IMR-90 (cell line): Measurements from ENCODE around the gene PTK6. TPM values are rescaled to one million over a fixed set of nuclear protein-coding genes. Genes with fewer than 3 reads are reported as not detected.
"Not testable (repeated sequence)": the region's sequence is repeated elsewhere in the genome, so short reads cannot be mapped to it uniquely, and the experiment has no call there.

Experiments used
- ATAC-seq: fragments of 200-7000 bp; cut with Tn5 transposase; 2 replicates; pipeline ENCODE4 v1.9.1; 2020; ENCODE audit warnings: low read depth, mild to moderate bottlenecking, moderate library complexity
- BruUV-seq: library from RNA; stranded (reverse); fragments of 400-500 nt; replicated peaks from 2 replicates; lab custom pipeline; 2021; lab: Mats Ljungman, UMichigan
- CTCF ChIA-PET: fragments of 300-600 bp; formaldehyde crosslinking; extraction: SDS; loops from one replicate; lab custom pipeline; 2021; ENCODE audit warnings: antibody characterized with exemption; lab: Yijun Ruan, JAX
- POLR2A ChIA-PET: fragments of 300-600 bp; sonication (Branson Sonifier 250); formaldehyde crosslinking; loops from one replicate; lab custom pipeline; 2022; ENCODE audit warnings: antibody characterized with exemption; ENCODE audit not compliant: unreplicated experiment; lab: Charles Lee
- DNase-seq: peaks from one replicate; pipeline ENCODE4 v3.0.0; 2013
- H2AFZ ChIP-seq: replicated peaks from 2 replicates; pipeline ENCODE3; 2013; ENCODE audit warnings: low read length, mild to moderate bottlenecking; ENCODE audit not compliant: poor library complexity
- H2AK5ac ChIP-seq: 2 replicates; pipeline ENCODE4 v1.6.1; 2013; ENCODE audit warnings: low read depth, low read length, inconsistent platforms
- H2AK9ac ChIP-seq: replicated peaks from 2 replicates; pipeline ENCODE3; 2013; ENCODE audit warnings: mild to moderate bottlenecking, low read depth, low read length, moderate library complexity; ENCODE audit not compliant: poor library complexity
- H2BK120ac ChIP-seq: 2 replicates; pipeline ENCODE4 v1.6.1; 2013; ENCODE audit warnings: low read depth, low read length, inconsistent platforms
- H2BK15ac ChIP-seq: 3 replicates; pipeline ENCODE4 v1.6.1; 2013; ENCODE audit warnings: low read depth, low read length, inconsistent platforms
- H2BK20ac ChIP-seq: 2 replicates; pipeline ENCODE4 v1.6.1; 2013; ENCODE audit warnings: low read depth, mild to moderate bottlenecking, inconsistent platforms, low read length, moderate library complexity
- H2BK5ac ChIP-seq: 2 replicates; pipeline ENCODE4 v1.6.1; 2013; ENCODE audit warnings: mild to moderate bottlenecking, low read depth, low read length, inconsistent platforms; ENCODE audit not compliant: poor library complexity, severe bottlenecking
- H3K14ac ChIP-seq: replicated peaks from 2 replicates; pipeline ENCODE4 v1.6.1; 2013; ENCODE audit warnings: low read depth, low read length, inconsistent platforms
- H3K18ac ChIP-seq: 2 replicates; pipeline ENCODE4 v1.6.1; 2013; ENCODE audit warnings: low read depth, low read length, control low read depth
- H3K23ac ChIP-seq: 2 replicates; pipeline ENCODE4 v1.6.1; 2013; ENCODE audit warnings: low read depth, low read length, inconsistent platforms
- H3K27ac ChIP-seq: 2 replicates; pipeline ENCODE4 v1.5.1; 2013; ENCODE audit warnings: mild to moderate bottlenecking, control low read depth, low read length; ENCODE audit not compliant: insufficient read depth
- H3K27me3 ChIP-seq: 2 replicates; pipeline ENCODE4 v1.6.1; 2013; ENCODE audit warnings: low read length; ENCODE audit not compliant: control insufficient read depth, insufficient read depth
- H3K36me3 ChIP-seq: 2 replicates; pipeline ENCODE4 v1.6.1; 2013; ENCODE audit warnings: low read length, mixed read lengths; ENCODE audit not compliant: control insufficient read depth, insufficient read depth
- H3K4ac ChIP-seq: 2 replicates; pipeline ENCODE4 v1.6.1; 2013; ENCODE audit warnings: low read depth, low read length, inconsistent platforms
- H3K4me1 ChIP-seq: 2 replicates; pipeline ENCODE4 v1.6.1; 2013; ENCODE audit warnings: low read length, mixed read lengths; ENCODE audit not compliant: control insufficient read depth, insufficient read depth
- H3K4me2 ChIP-seq: 2 replicates; pipeline ENCODE4 v1.6.1; 2013; ENCODE audit warnings: low read depth, mild to moderate bottlenecking, control low read depth, low read length, moderate library complexity
- H3K4me3 ChIP-seq: 2 replicates; pipeline ENCODE4 v1.5.1; 2013; ENCODE audit warnings: low read depth, mild to moderate bottlenecking, control low read depth, low read length, moderate library complexity; ENCODE audit not compliant: insufficient read depth
- H3K56ac ChIP-seq: 2 replicates; pipeline ENCODE4 v1.6.1; 2013; ENCODE audit warnings: low read length, inconsistent platforms; ENCODE audit not compliant: insufficient read depth; ENCODE audit errors: extremely low read depth
- H3K79me1 ChIP-seq, 2 experiments: 2 replicates each; pipeline ENCODE4 v1.6.1; 2013; ENCODE audit warnings: low read length in 2 of 2, inconsistent platforms in 1 of 2, low read depth in 1 of 2
- H3K9ac ChIP-seq: 2 replicates; pipeline ENCODE4 v1.6.1; 2013; ENCODE audit warnings: low read depth, low read length, control low read depth
- H3K9me1 ChIP-seq: 2 replicates; pipeline ENCODE4 v1.6.1; 2013; ENCODE audit warnings: low read length, inconsistent platforms; ENCODE audit not compliant: insufficient read depth
- H3K9me3 ChIP-seq: 2 replicates; pipeline ENCODE4 v1.6.1; 2013; ENCODE audit warnings: low read length; ENCODE audit not compliant: control insufficient read depth, insufficient read depth
- H4K20me1 ChIP-seq: 2 replicates; pipeline ENCODE4 v1.6.1; 2013; ENCODE audit warnings: low read length, inconsistent platforms; ENCODE audit not compliant: insufficient read depth
- H4K5ac ChIP-seq: 2 replicates; pipeline ENCODE4 v1.6.1; 2013; ENCODE audit warnings: mild to moderate bottlenecking, low read depth, low read length, control low read depth
- H4K8ac ChIP-seq, 2 experiments: 2 replicates each; pipeline ENCODE4 v1.6.1; 2013; ENCODE audit warnings: low read depth in 2 of 2, low read length in 2 of 2, control low read depth in 1 of 2, inconsistent platforms in 1 of 2
- H4K91ac ChIP-seq: 2 replicates; pipeline ENCODE4 v1.6.1; 2013; ENCODE audit warnings: low read depth, low read length, inconsistent platforms; ENCODE audit not compliant: insufficient read depth
- CEBPB ChIP-seq: IDR thresholded peaks from 2 replicates; pipeline ENCODE4 v1.6.1; 2012; ENCODE audit warnings: low read depth, low read length, improper control_type of control experiment
- MAFK ChIP-seq: IDR thresholded peaks from 2 replicates; pipeline ENCODE4 v1.6.1; 2012; ENCODE audit warnings: low read depth, low read length, improper control_type of control experiment
- WGBS, 2 experiments: methylation state at CpG; one replicate each; pipeline versions ENCODE4 v1.1.5 to v1.1.7; 2013; ENCODE audit warnings: missing lambda C conversion rate in 2 of 2; ENCODE audit not compliant: insufficient read length in 1 of 2; ENCODE audit errors: extremely low coverage in 2 of 2; 5-methylcytosine and 5-hydroxymethylcytosine counted together
- dilution Hi-C: fragments of 300-500 bp; cut with HindIII; formaldehyde crosslinking; loops from one replicate; pipeline ENCODE4 v1.14.3; 2018; ENCODE audit warnings: low sequenced_read_pairs; ENCODE audit not compliant: unreplicated experiment
- in situ Hi-C: fragments of 300-500 bp; cut with MboI; formaldehyde crosslinking; loops from 3 replicates; pipeline ENCODE4 v1.14.3; 2019; ENCODE audit warnings: low sequenced_read_pairs, inconsistent platforms, mixed read lengths
- intact Hi-C: fragments of 100-400 bp; cut with micrococcal nuclease; formaldehyde crosslinking; loops from 2 replicates; pipeline ENCODE4 v1.10.0; 2022
- polyA plus RNA-seq, 3 experiments: library from polyadenylated mRNA; depleted of rRNA; stranded (reverse); fragments of >200 nt; gene quantifications; 2 replicates each; pipeline ENCODE4 v1.2.3, GENCODE V29; 2012; ENCODE audit warnings: low replicate concordance in 1 of 3
- total RNA-seq: library from RNA; depleted of rRNA; stranded (reverse); fragments of >200 nt; gene quantifications from 2 replicates; pipeline ENCODE4 v1.2.3, GENCODE V29; 2012

The PTK6 gene
- total and polyA plus RNA-seq, 2 of the 4 experiments (the other 2 are of a cell fraction), result not detected

DNA sequence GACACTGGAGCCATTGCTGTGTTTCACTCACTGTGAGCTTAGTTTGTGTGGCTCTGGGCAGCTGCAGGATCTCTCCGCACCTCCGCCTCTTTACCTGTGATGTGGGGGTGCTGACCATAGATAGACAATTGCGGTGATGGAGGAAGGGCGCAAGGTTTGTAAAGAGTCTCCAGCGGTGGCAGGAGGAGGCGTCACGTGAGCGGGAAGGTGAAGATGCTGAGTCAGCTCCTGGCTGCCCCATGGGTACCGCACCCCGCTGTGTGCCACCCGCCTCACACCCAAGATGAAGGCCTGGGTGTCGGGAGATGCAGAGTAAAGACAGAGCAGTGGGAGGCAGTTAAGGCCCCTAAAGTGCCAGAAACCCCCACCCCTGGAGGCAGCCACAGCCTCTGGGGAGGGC is 55.7 kb downstream of the PTK6 start:
- Histone ChIP-seq H2BK5ac (no peak overlapping the region), H4K91ac (no peak overlapping the region), H3K79me1 (no peaks in the 10 kb centered on the region), H3K56ac (no peak overlapping the region), H4K8ac (no peak overlapping the region), H3K23ac (no peak overlapping the region), H3K4me2 (no peak overlapping the region), H3K9me1 (no peaks in the 10 kb centered on the region), H2BK120ac (no peak overlapping the region), H3K27ac (no peak overlapping the region), H2AK5ac (no peak overlapping the region), H4K20me1 (no peaks in the 10 kb centered on the region; the same call in 1 of the 2 replicates), H2BK15ac (no peak overlapping the region), H3K36me3 (no peaks in the 10 kb centered on the region), H3K18ac (no peak overlapping the region), H4K5ac (no peak overlapping the region), H3K14ac (no peak overlapping the region), H2AFZ (no peak overlapping the region), H3K4me3 (no peak overlapping the region), H3K27me3 (peaks cover 50% of the 10 kb centered on the region), H3K9ac (no peak overlapping the region), H3K4ac (no peak overlapping the region), H2AK9ac (no peak overlapping the region), H2BK20ac (no peak overlapping the region), H3K4me1 (no peaks in the 10 kb centered on the region), H3K9me3 (no peaks in the 10 kb centered on the region)
- no TSS peak for BruUV-seq
- TF ChIP-seq MAFK (peak; percentile 74), CEBPB (no peak)
- intact Hi-C loops, result no loop called here
- POLR2A ChIA-PET, result no interaction called here
- ATAC-seq (no peak), DNase-seq (no peak)
- 68% methylated on average over 5 of the region's 12 CpGs; no CpG with 5 or more reads in 1 of the 2 experiments for WGBS, 2 experiments
- in situ Hi-C loops, result no loop called here
- dilution Hi-C loops, result no loop called here
- CTCF ChIA-PET, result interaction anchor here (1.4 kb wide), 1 partner anchor 15 kb away, joined by 5 read pairs; no protein-coding TSS in a partner anchor

GRCh38 chr20:63479695-63480419 is 57.3 kb downstream of the PTK6 start:
- H3K27ac ChIP-seq, H3K18ac ChIP-seq, H3K23ac ChIP-seq, H2AK9ac ChIP-seq, DNase-seq, H3K4me3 ChIP-seq, BruUV-seq, H4K5ac ChIP-seq, H3K9me3 ChIP-seq, H2BK5ac ChIP-seq, in situ Hi-C loops, H3K4me2 ChIP-seq, POLR2A ChIA-PET, H3K9ac ChIP-seq, H4K8ac ChIP-seq, H3K36me3 ChIP-seq, H3K79me1 ChIP-seq, H2BK20ac ChIP-seq, H2BK120ac ChIP-seq, dilution Hi-C loops, H2AFZ ChIP-seq, H3K56ac ChIP-seq, H3K4me1 ChIP-seq, H3K4ac ChIP-seq, H3K9me1 ChIP-seq, H4K91ac ChIP-seq, H2AK5ac ChIP-seq, CTCF ChIA-PET, intact Hi-C loops, H2BK15ac ChIP-seq, ATAC-seq, H4K20me1 ChIP-seq, H3K14ac ChIP-seq: not testable (repeated sequence)
- whole genome bisulfite sequencing, 2 experiments, result 63% methylated on average over 11 of the region's 32 CpGs; no CpG with 5 or more reads in 1 of the 2 experiments
- H3K27me3 ChIP-seq, result peaks cover 60% of the 10 kb centered on the region
